PC-3 (cell line): Measurements from ENCODE around the gene MRPL40. TPM values are rescaled to one million over a fixed set of nuclear protein-coding genes. Genes with fewer than 3 reads are reported as not detected.

Source experiments
- ATAC-seq: fragments of 200-7000 bp; cut with Tn5 transposase; 2 replicates; pipeline ENCODE4 v1.9.1; 2020; ENCODE audit warnings: mild to moderate bottlenecking, moderate library complexity
- BruUV-seq: library from RNA; stranded (reverse); fragments of 400-500 nt; replicated peaks from 2 replicates; lab custom pipeline; 2021; lab: Mats Ljungman, UMichigan
- CTCF ChIA-PET: fragments of 300-600 bp; sonication (Branson Sonifier 250); formaldehyde crosslinking; loops from one replicate; lab custom pipeline; 2022; ENCODE audit warnings: antibody characterized with exemption; lab: Charles Lee
- POLR2A ChIA-PET: fragments of 300-600 bp; sonication (Branson Sonifier 250); formaldehyde crosslinking; loops from one replicate; lab custom pipeline; 2022; ENCODE audit warnings: antibody characterized with exemption; ENCODE audit not compliant: unreplicated experiment; lab: Charles Lee
- DNase-seq: peaks from one replicate; pipeline ENCODE4 v3.0.0-alpha.2; 2015
- H2AFZ ChIP-seq: fragments of 300-600 bp; sonication (generic); 2 replicates; pipeline ENCODE4 v1.6.0; 2016; ENCODE audit warnings: antibody characterized with exemption, low read length
- H3F3A ChIP-seq: fragments of 300-600 bp; sonication (generic); one replicate; pipeline ENCODE4 v1.6.0; 2017; ENCODE audit warnings: antibody characterized with exemption, low read length, control low read depth, mild to moderate bottlenecking; ENCODE audit not compliant: unreplicated experiment
- H3K27ac ChIP-seq: fragments of 300-600 bp; sonication (generic); 2 replicates; pipeline ENCODE4 v1.5.1; 2016; ENCODE audit warnings: mild to moderate bottlenecking, low read length
- H3K27me3 ChIP-seq: fragments of 300-600 bp; sonication (generic); 2 replicates; pipeline ENCODE4 v1.6.1; 2016; ENCODE audit warnings: low read length, mixed read lengths
- H3K36me3 ChIP-seq: fragments of 300-600 bp; sonication (generic); 2 replicates; pipeline ENCODE4 v1.6.1; 2016; ENCODE audit warnings: low read depth, mixed run types, low read length, mixed read lengths
- H3K4me1 ChIP-seq: fragments of 300-600 bp; sonication (generic); 2 replicates; pipeline ENCODE4 v1.5.1; 2016; ENCODE audit warnings: low read length; ENCODE audit not compliant: insufficient read depth
- H3K4me2 ChIP-seq: fragments of 300-600 bp; sonication (generic); 2 replicates; pipeline ENCODE4 v1.6.0; 2016; ENCODE audit warnings: low read length
- H3K4me3 ChIP-seq: fragments of 300-600 bp; sonication (generic); 2 replicates; pipeline ENCODE4 v1.5.1; 2016; ENCODE audit warnings: mild to moderate bottlenecking, low read length, mixed read lengths
- H3K79me2 ChIP-seq: fragments of 300-600 bp; sonication (generic); 2 replicates; pipeline ENCODE4 v1.6.1; 2017; ENCODE audit warnings: low read length, mixed read lengths
- H3K9ac ChIP-seq: fragments of 300-600 bp; sonication (generic); 2 replicates; pipeline ENCODE4 v1.6.0; 2016; ENCODE audit warnings: mild to moderate bottlenecking, low read length
- H3K9me2 ChIP-seq: fragments of 300-600 bp; sonication (generic); replicated peaks from 2 replicates; pipeline ENCODE4 v1.6.1; 2016; ENCODE audit warnings: mixed run types, low read length, mixed read lengths
- H3K9me3 ChIP-seq: fragments of 300-600 bp; sonication (generic); 2 replicates; pipeline ENCODE4 v1.6.1; 2016; ENCODE audit warnings: low read length, mixed read lengths
- H4K20me1 ChIP-seq: fragments of 300-600 bp; sonication (generic); 2 replicates; pipeline ENCODE4 v1.6.1; 2016; ENCODE audit warnings: low read length, mixed read lengths
- CTCF ChIP-seq: fragments of 300-600 bp; sonication (generic); conservative IDR thresholded peaks from 2 replicates; pipeline ENCODE4 v1.5.1; 2017; ENCODE audit warnings: antibody characterized with exemption, low read depth, mild to moderate bottlenecking, low read length
- EZH2 ChIP-seq: fragments of 300-600 bp; sonication (generic); IDR thresholded peaks from one replicate; pipeline ENCODE4 v1.6.1; 2017; ENCODE audit warnings: antibody characterized with exemption, mild to moderate bottlenecking, low read length; ENCODE audit not compliant: unreplicated experiment
- EZH2phosphoT487 ChIP-seq: fragments of 300-600 bp; sonication (generic); IDR thresholded peaks from 2 replicates; pipeline ENCODE4 v1.6.1; 2018; ENCODE audit warnings: mild to moderate bottlenecking, antibody characterized with exemption, low read length, borderline replicate concordance
- intact Hi-C: fragments of 100-400 bp; cut with micrococcal nuclease; formaldehyde crosslinking; loops from 2 replicates; pipeline ENCODE4 v1.9.0; 2023
- total RNA-seq: library from RNA; depleted of rRNA; stranded (reverse); fragments of >200 nt; gene quantifications from 2 replicates; pipeline ENCODE4 v1.2.3, GENCODE V29; 2014

The MRPL40 gene
- total RNA-seq, 1 experiment from 2014 or later = 55.1 TPM

GRCh38 chr22:19438298-19438697 is 6.0 kb downstream of the MRPL40 start:
- CTCF ChIA-PET = no interaction called here
- H3K4me1 ChIP-seq = 0 out of 2 replicates have a peak, but pooled peaks cover 2% of the 10 kb centered on the region
- no peaks in the 10 kb centered on the region for H3K27me3 ChIP-seq
- BruUV-seq = no TSS peak
- intact Hi-C loops = no loop called here
- no peak overlapping the region for H3K4me2 ChIP-seq
- peaks cover 5% of the 10 kb centered on the region; the same call in 1 of the 2 replicates for H3K36me3 ChIP-seq
- H3K9me3 ChIP-seq = no peaks in the 10 kb centered on the region
- DNase-seq (no peak), ATAC-seq (no peak)
- H3F3A ChIP-seq = no peaks in the 10 kb centered on the region
- H3K27ac ChIP-seq = no peak overlapping the region
- no peak overlapping the region for H3K9ac ChIP-seq
- TF ChIP-seq EZH2phosphoT487 (no peak), CTCF (no peak), EZH2 (no peak)
- POLR2A ChIA-PET = no interaction called here
- H2AFZ ChIP-seq = no peak overlapping the region
- H4K20me1 ChIP-seq = no peaks in the 10 kb centered on the region
- no peaks in the 10 kb centered on the region for H3K9me2 ChIP-seq
- peaks cover 25% of the 10 kb centered on the region for H3K79me2 ChIP-seq
- H3K4me3 ChIP-seq = no peak overlapping the region

GRCh38 chr22:19440411-19441195 is 8.3 kb downstream of the MRPL40 start:
- ATAC-seq (no peak), DNase-seq (no peak)
- no TSS peak for BruUV-seq
- ChIA-PET POLR2A (no interaction called here), CTCF (no interaction called here)
- Histone ChIP-seq H3K9me2 (no peaks in the 10 kb centered on the region), H4K20me1 (no peaks in the 10 kb centered on the region), H3K4me1 (no peaks in the 10 kb centered on the region), H3K9me3 (no peaks in the 10 kb centered on the region), H2AFZ (no peak overlapping the region), H3K9ac (no peak overlapping the region), H3K27me3 (no peaks in the 10 kb centered on the region), H3F3A (no peaks in the 10 kb centered on the region), H3K27ac (no peak overlapping the region), H3K4me3 (no peak overlapping the region), H3K36me3 (no peaks in the 10 kb centered on the region; the same call in 1 of the 2 replicates), H3K4me2 (no peak overlapping the region), H3K79me2 (peaks cover 41% of the 10 kb centered on the region)
- TF ChIP-seq EZH2 = no peak
- TF ChIP-seq CTCF = no peak
- no peak for TF ChIP-seq EZH2phosphoT487
- intact Hi-C loops = no loop called here

- no peaks in the 10 kb centered on the region for H3K9me2 ChIP-seq
- H3K79me2 ChIP-seq = peaks cover 56% of the 10 kb centered on the region
- H3K4me1 ChIP-seq = peaks cover 6% of the 10 kb centered on the region
- intact Hi-C loops = no loop called here
- no peak for DNase-seq
- no peaks in the 10 kb centered on the region for H3F3A ChIP-seq
- ChIA-PET POLR2A (no interaction called here), CTCF (no interaction called here)
- TF ChIP-seq EZH2phosphoT487 (no peak), CTCF (no peak), EZH2 (no peak)
- no TSS peak for BruUV-seq
- H3K36me3 ChIP-seq = no peaks in the 10 kb centered on the region; the same call in 1 of the 2 replicates
- H3K4me2 ChIP-seq = no peak overlapping the region
- H3K27me3 ChIP-seq = no peaks in the 10 kb centered on the region
- no peak overlapping the region for H3K9ac ChIP-seq
- H2AFZ ChIP-seq = no peak overlapping the region
- no peak overlapping the region for H3K27ac ChIP-seq
- no peak for ATAC-seq
- H3K9me3 ChIP-seq = no peaks in the 10 kb centered on the region
- no peak overlapping the region for H3K4me3 ChIP-seq
- no peaks in the 10 kb centered on the region for H4K20me1 ChIP-seq
Observed at GRCh38 chr22:19442166-19442565, 9.8 kb downstream of the MRPL40 start.
